Astrocyte of the hippocampus (primary cell): ENCODE results near the gene PREB.

ENCODE experiments used
- DNase-seq: peaks from one replicate; pipeline ENCODE4 v3.0.0; 2011; ENCODE audit warnings: low read depth, low spot score

PREB gene

GRCh38 chr2:27083410-27084296, 50.8 kb downstream of the PREB start:
- DNase-seq, result no peak

- no peak for DNase-seq
Measured at GRCh38 chr2:27082773-27083409, 51.5 kb downstream of the PREB start.

- DNase-seq, result no peak
Measured at GRCh38 chr2:27081984-27082772, 52.3 kb downstream of the PREB start.
